IMR-90 (cell line): ENCODE results near the gene NEK5. TPM values are rescaled to one million over a fixed set of nuclear protein-coding genes. Genes with fewer than 3 reads are reported as not detected.

Source experiments
- ATAC-seq: fragments of 200-7000 bp; cut with Tn5 transposase; 2 replicates; pipeline ENCODE4 v1.9.1; 2020; ENCODE audit warnings: low read depth, mild to moderate bottlenecking, moderate library complexity
- BruUV-seq: library from RNA; stranded (reverse); fragments of 400-500 nt; replicated peaks from 2 replicates; lab custom pipeline; 2021; lab: Mats Ljungman, UMichigan
- CTCF ChIA-PET: fragments of 300-600 bp; formaldehyde crosslinking; extraction: SDS; loops from one replicate; lab custom pipeline; 2021; ENCODE audit warnings: antibody characterized with exemption; lab: Yijun Ruan, JAX
- POLR2A ChIA-PET: fragments of 300-600 bp; sonication (Branson Sonifier 250); formaldehyde crosslinking; loops from one replicate; lab custom pipeline; 2022; ENCODE audit warnings: antibody characterized with exemption; ENCODE audit not compliant: unreplicated experiment; lab: Charles Lee
- DNase-seq: peaks from one replicate; pipeline ENCODE4 v3.0.0; 2013
- H2AFZ ChIP-seq: replicated peaks from 2 replicates; pipeline ENCODE3; 2013; ENCODE audit warnings: low read length, mild to moderate bottlenecking; ENCODE audit not compliant: poor library complexity
- H2AK5ac ChIP-seq: 2 replicates; pipeline ENCODE4 v1.6.1; 2013; ENCODE audit warnings: low read depth, low read length, inconsistent platforms
- H2AK9ac ChIP-seq: replicated peaks from 2 replicates; pipeline ENCODE3; 2013; ENCODE audit warnings: mild to moderate bottlenecking, low read depth, low read length, moderate library complexity; ENCODE audit not compliant: poor library complexity
- H2BK120ac ChIP-seq: 2 replicates; pipeline ENCODE4 v1.6.1; 2013; ENCODE audit warnings: low read depth, low read length, inconsistent platforms
- H2BK15ac ChIP-seq: 3 replicates; pipeline ENCODE4 v1.6.1; 2013; ENCODE audit warnings: low read depth, low read length, inconsistent platforms
- H2BK20ac ChIP-seq: 2 replicates; pipeline ENCODE4 v1.6.1; 2013; ENCODE audit warnings: low read depth, mild to moderate bottlenecking, inconsistent platforms, low read length, moderate library complexity
- H2BK5ac ChIP-seq: 2 replicates; pipeline ENCODE4 v1.6.1; 2013; ENCODE audit warnings: mild to moderate bottlenecking, low read depth, low read length, inconsistent platforms; ENCODE audit not compliant: poor library complexity, severe bottlenecking
- H3K14ac ChIP-seq: replicated peaks from 2 replicates; pipeline ENCODE4 v1.6.1; 2013; ENCODE audit warnings: low read depth, low read length, inconsistent platforms
- H3K18ac ChIP-seq: 2 replicates; pipeline ENCODE4 v1.6.1; 2013; ENCODE audit warnings: low read depth, low read length, control low read depth
- H3K23ac ChIP-seq: 2 replicates; pipeline ENCODE4 v1.6.1; 2013; ENCODE audit warnings: low read depth, low read length, inconsistent platforms
- H3K27ac ChIP-seq: 2 replicates; pipeline ENCODE4 v1.5.1; 2013; ENCODE audit warnings: mild to moderate bottlenecking, control low read depth, low read length; ENCODE audit not compliant: insufficient read depth
- H3K27me3 ChIP-seq: 2 replicates; pipeline ENCODE4 v1.6.1; 2013; ENCODE audit warnings: low read length; ENCODE audit not compliant: control insufficient read depth, insufficient read depth
- H3K36me3 ChIP-seq: 2 replicates; pipeline ENCODE4 v1.6.1; 2013; ENCODE audit warnings: low read length, mixed read lengths; ENCODE audit not compliant: control insufficient read depth, insufficient read depth
- H3K4ac ChIP-seq: 2 replicates; pipeline ENCODE4 v1.6.1; 2013; ENCODE audit warnings: low read depth, low read length, inconsistent platforms
- H3K4me1 ChIP-seq: 2 replicates; pipeline ENCODE4 v1.6.1; 2013; ENCODE audit warnings: low read length, mixed read lengths; ENCODE audit not compliant: control insufficient read depth, insufficient read depth
- H3K4me2 ChIP-seq: 2 replicates; pipeline ENCODE4 v1.6.1; 2013; ENCODE audit warnings: low read depth, mild to moderate bottlenecking, control low read depth, low read length, moderate library complexity
- H3K4me3 ChIP-seq: 2 replicates; pipeline ENCODE4 v1.5.1; 2013; ENCODE audit warnings: low read depth, mild to moderate bottlenecking, control low read depth, low read length, moderate library complexity; ENCODE audit not compliant: insufficient read depth
- H3K56ac ChIP-seq: 2 replicates; pipeline ENCODE4 v1.6.1; 2013; ENCODE audit warnings: low read length, inconsistent platforms; ENCODE audit not compliant: insufficient read depth; ENCODE audit errors: extremely low read depth
- H3K79me1 ChIP-seq, 2 experiments: 2 replicates each; pipeline ENCODE4 v1.6.1; 2013; ENCODE audit warnings: low read length in 2 of 2, inconsistent platforms in 1 of 2, low read depth in 1 of 2
- H3K9ac ChIP-seq: 2 replicates; pipeline ENCODE4 v1.6.1; 2013; ENCODE audit warnings: low read depth, low read length, control low read depth
- H3K9me1 ChIP-seq: 2 replicates; pipeline ENCODE4 v1.6.1; 2013; ENCODE audit warnings: low read length, inconsistent platforms; ENCODE audit not compliant: insufficient read depth
- H3K9me3 ChIP-seq: 2 replicates; pipeline ENCODE4 v1.6.1; 2013; ENCODE audit warnings: low read length; ENCODE audit not compliant: control insufficient read depth, insufficient read depth
- H4K20me1 ChIP-seq: 2 replicates; pipeline ENCODE4 v1.6.1; 2013; ENCODE audit warnings: low read length, inconsistent platforms; ENCODE audit not compliant: insufficient read depth
- H4K5ac ChIP-seq: 2 replicates; pipeline ENCODE4 v1.6.1; 2013; ENCODE audit warnings: mild to moderate bottlenecking, low read depth, low read length, control low read depth
- H4K8ac ChIP-seq, 2 experiments: 2 replicates each; pipeline ENCODE4 v1.6.1; 2013; ENCODE audit warnings: low read depth in 2 of 2, low read length in 2 of 2, control low read depth in 1 of 2, inconsistent platforms in 1 of 2
- H4K91ac ChIP-seq: 2 replicates; pipeline ENCODE4 v1.6.1; 2013; ENCODE audit warnings: low read depth, low read length, inconsistent platforms; ENCODE audit not compliant: insufficient read depth
- CEBPB ChIP-seq: IDR thresholded peaks from 2 replicates; pipeline ENCODE4 v1.6.1; 2012; ENCODE audit warnings: low read depth, low read length, improper control_type of control experiment
- MAZ ChIP-seq: IDR thresholded peaks from 2 replicates; pipeline ENCODE4 v1.6.1; 2012; ENCODE audit warnings: low read depth, mild to moderate bottlenecking, low read length, improper control_type of control experiment, moderate library complexity, borderline replicate concordance
- NFE2L2 ChIP-seq: fragments of 150-350 bp; IDR thresholded peaks from 2 replicates; pipeline ENCODE4 v1.6.1; 2016; ENCODE audit warnings: low read depth, mild to moderate bottlenecking, low read length
- RCOR1 ChIP-seq: IDR thresholded peaks from 2 replicates; pipeline ENCODE4 v1.6.1; 2012; ENCODE audit warnings: mild to moderate bottlenecking, low read length, improper control_type of control experiment; ENCODE audit not compliant: insufficient replicate concordance
- WGBS, 2 experiments: methylation state at CpG; one replicate each; pipeline versions ENCODE4 v1.1.5 to v1.1.7; 2013; ENCODE audit warnings: missing lambda C conversion rate in 2 of 2; ENCODE audit not compliant: insufficient read length in 1 of 2; ENCODE audit errors: extremely low coverage in 2 of 2; 5-methylcytosine and 5-hydroxymethylcytosine counted together
- dilution Hi-C: fragments of 300-500 bp; cut with HindIII; formaldehyde crosslinking; loops from one replicate; pipeline ENCODE4 v1.14.3; 2018; ENCODE audit warnings: low sequenced_read_pairs; ENCODE audit not compliant: unreplicated experiment
- in situ Hi-C: fragments of 300-500 bp; cut with MboI; formaldehyde crosslinking; loops from 3 replicates; pipeline ENCODE4 v1.14.3; 2019; ENCODE audit warnings: low sequenced_read_pairs, inconsistent platforms, mixed read lengths
- intact Hi-C: fragments of 100-400 bp; cut with micrococcal nuclease; formaldehyde crosslinking; loops from 2 replicates; pipeline ENCODE4 v1.10.0; 2022
- polyA plus RNA-seq, 3 experiments: library from polyadenylated mRNA; depleted of rRNA; stranded (reverse); fragments of >200 nt; gene quantifications; 2 replicates each; pipeline ENCODE4 v1.2.3, GENCODE V29; 2012; ENCODE audit warnings: low replicate concordance in 1 of 3
- total RNA-seq: library from RNA; depleted of rRNA; stranded (reverse); fragments of >200 nt; gene quantifications from 2 replicates; pipeline ENCODE4 v1.2.3, GENCODE V29; 2012

Gene NEK5
- total and polyA plus RNA-seq, 2 of the 4 experiments (the other 2 are of a cell fraction), result not detected

GRCh38 chr13:52158629-52159158 lies 29.8 kb upstream of the NEK5 start (continued):
- no peak for TF ChIP-seq MAZ

GRCh38 chr13:52156724-52157261 lies 27.9 kb upstream of the NEK5 start:
- Histone ChIP-seq H3K9me3 (no peaks in the 10 kb centered on the region), H2BK120ac (no peak overlapping the region), H3K4me1 (peaks cover 3% of the 10 kb centered on the region), H4K5ac (no peak overlapping the region), H3K18ac (no peak overlapping the region), H3K9me1 (peaks cover 6% of the 10 kb centered on the region; the same call in 1 of the 2 replicates), H3K23ac (no peak overlapping the region), H3K27me3 (no peaks in the 10 kb centered on the region), H3K36me3 (0 out of 2 replicates have a peak, but pooled peaks cover 1% of the 10 kb centered on the region), H2BK5ac (no peak overlapping the region), H2AK9ac (no peak overlapping the region), H3K56ac (no peak overlapping the region), H2AFZ (no peak overlapping the region), H2AK5ac (no peak overlapping the region), H2BK15ac (no peak overlapping the region), H3K79me1 (peaks cover 17 to 20% of the 10 kb centered on the region in 2 experiments), H4K91ac (no peak overlapping the region), H4K20me1 (no peaks in the 10 kb centered on the region), H3K4me2 (no peak overlapping the region), H3K4ac (no peak overlapping the region), H3K14ac (no peak overlapping the region), H4K8ac (no peak overlapping the region), H2BK20ac (no peak overlapping the region), H3K9ac (no peak overlapping the region), H3K27ac (no peak overlapping the region), H3K4me3 (no peak overlapping the region)
- TF ChIP-seq NFE2L2 (no peak), RCOR1 (no peak), CEBPB (no peak)
- ATAC-seq, result no peak
- POLR2A ChIA-PET, result interaction anchor here (0.6 kb wide), 1 partner anchor 31 kb away, joined by 3 read pairs; no protein-coding TSS in a partner anchor
- DNase-seq, result peak; percentile 36
- intact Hi-C loops, result no loop called here
- CTCF ChIA-PET, result interaction anchor here (1.0 kb wide), 1 partner anchor 15 kb away, joined by 3 read pairs; no protein-coding TSS in a partner anchor
- no TSS peak for BruUV-seq
- dilution Hi-C loops, result no loop called here
- in situ Hi-C loops, result no loop called here
- WGBS, 2 experiments, result no CpG with 5 or more reads among the region's 1 CpG
